Endothelial cell of umbilical vein (primary cell): Measurements from ENCODE around the gene ATP1B1.

ENCODE experiments used
- EZH2 ChIP-seq: IDR thresholded peaks from 2 replicates; pipeline ENCODE4 v1.6.1; 2012; ENCODE audit warnings: borderline replicate concordance, low read depth, mild to moderate bottlenecking, moderate library complexity, low read length, inconsistent platforms; ENCODE audit not compliant: severe bottlenecking
- JUN ChIP-seq: IDR thresholded peaks from 2 replicates; pipeline ENCODE4 v1.6.1; 2011; ENCODE audit warnings: borderline replicate concordance, low read depth; ENCODE audit not compliant: insufficient read length, insufficient read depth
- POLR2A ChIP-seq: IDR thresholded peaks from 2 replicates; pipeline ENCODE4 v1.6.1; 2012; ENCODE audit warnings: low read depth, mild to moderate bottlenecking, control low read depth, low read length
- TF ChIP-seq, protein P1 (sequence below), 2 donors: IDR thresholded peaks; 1 replicate in 1 of 2; 2 replicates in 1 of 2; pipeline ENCODE4 v1.5.1; 2011; ENCODE audit warnings: low read length in 2 of 2, mild to moderate bottlenecking in 2 of 2, moderate library complexity in 2 of 2, control low read depth in 1 of 2, inconsistent platforms in 1 of 2, low read depth in 1 of 2; ENCODE audit not compliant: insufficient read depth in 1 of 2; ENCODE audit errors: extremely low read depth in 1 of 2

GRCh38 chr1:169105434-169106094 lies 926 bp upstream of the ATP1B1 start:
- TF ChIP-seq POLR2A (no peak), EZH2 (no peak), JUN (no peak)
- TF ChIP-seq, protein P1, sequence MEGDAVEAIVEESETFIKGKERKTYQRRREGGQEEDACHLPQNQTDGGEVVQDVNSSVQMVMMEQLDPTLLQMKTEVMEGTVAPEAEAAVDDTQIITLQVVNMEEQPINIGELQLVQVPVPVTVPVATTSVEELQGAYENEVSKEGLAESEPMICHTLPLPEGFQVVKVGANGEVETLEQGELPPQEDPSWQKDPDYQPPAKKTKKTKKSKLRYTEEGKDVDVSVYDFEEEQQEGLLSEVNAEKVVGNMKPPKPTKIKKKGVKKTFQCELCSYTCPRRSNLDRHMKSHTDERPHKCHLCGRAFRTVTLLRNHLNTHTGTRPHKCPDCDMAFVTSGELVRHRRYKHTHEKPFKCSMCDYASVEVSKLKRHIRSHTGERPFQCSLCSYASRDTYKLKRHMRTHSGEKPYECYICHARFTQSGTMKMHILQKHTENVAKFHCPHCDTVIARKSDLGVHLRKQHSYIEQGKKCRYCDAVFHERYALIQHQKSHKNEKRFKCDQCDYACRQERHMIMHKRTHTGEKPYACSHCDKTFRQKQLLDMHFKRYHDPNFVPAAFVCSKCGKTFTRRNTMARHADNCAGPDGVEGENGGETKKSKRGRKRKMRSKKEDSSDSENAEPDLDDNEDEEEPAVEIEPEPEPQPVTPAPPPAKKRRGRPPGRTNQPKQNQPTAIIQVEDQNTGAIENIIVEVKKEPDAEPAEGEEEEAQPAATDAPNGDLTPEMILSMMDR (IDR thresholded peaks at IDR 0.05; ENCODE audit: extremely low read depth in 1 of 2, insufficient read depth in 1 of 2, low read depth in 1 of 2, low read length in 2 of 2), result peak in 1 of 2 donors; percentile 8
